HUES64 (cell line): ENCODE data around the gene HSD17B8.

Experiments used
- H3K27ac ChIP-seq: 2 replicates; pipeline ENCODE4 v1.7.0; 2013; ENCODE audit warnings: low read depth, low read length, inconsistent platforms
- H3K27me3 ChIP-seq: 2 replicates; pipeline ENCODE4 v1.6.1; 2013; ENCODE audit warnings: mild to moderate bottlenecking, low read length; ENCODE audit not compliant: insufficient read depth
- H3K36me3 ChIP-seq: 2 replicates; pipeline ENCODE4 v1.6.1; 2013; ENCODE audit warnings: mild to moderate bottlenecking, low read length; ENCODE audit not compliant: insufficient read depth
- H3K4me1 ChIP-seq: 2 replicates; pipeline ENCODE4 v1.6.1; 2013; ENCODE audit warnings: mild to moderate bottlenecking, low read length, moderate library complexity; ENCODE audit not compliant: insufficient read depth
- H3K4me3 ChIP-seq: 2 replicates; pipeline ENCODE4 v1.5.1; 2013; ENCODE audit warnings: mild to moderate bottlenecking, low read length, moderate library complexity
- H3K9ac ChIP-seq: 2 replicates; pipeline ENCODE4 v1.6.1; 2013; ENCODE audit warnings: mild to moderate bottlenecking, low read depth, low read length
- H3K9me3 ChIP-seq: 2 replicates; pipeline ENCODE4 v1.6.1; 2013; ENCODE audit warnings: low read depth, low read length; ENCODE audit not compliant: insufficient read depth
- WGBS: fragments of 150-250, 120-280 bp; methylation state at CpG from one replicate; pipeline ENCODE4 v1.1.7; 2013; ENCODE audit warnings: missing lambda C conversion rate; 5-methylcytosine and 5-hydroxymethylcytosine counted together

Gene HSD17B8

DNA sequence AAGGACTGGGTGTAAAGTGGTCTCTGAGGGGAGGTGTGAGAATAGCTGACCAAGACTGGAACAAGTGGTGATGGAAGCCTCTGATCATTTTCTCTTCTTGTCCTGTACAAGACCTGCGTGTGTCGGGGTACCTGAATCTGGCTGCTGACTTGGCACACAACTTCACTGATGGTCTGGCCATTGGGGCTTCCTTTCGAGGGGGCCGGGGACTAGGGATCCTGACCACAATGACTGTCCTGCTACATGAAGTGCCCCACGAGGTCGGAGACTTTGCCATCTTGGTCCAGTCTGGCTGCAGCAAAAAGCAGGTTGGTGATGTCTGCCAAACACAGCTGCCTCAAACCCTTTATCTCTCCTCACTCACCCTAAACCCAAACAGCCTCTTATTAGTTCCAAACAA, 1.7 kb upstream of the HSD17B8 start:
- Histone ChIP-seq H3K27me3 (peaks cover 29% of the 10 kb centered on the region), H3K4me3 (no peak overlapping the region), H3K36me3 (peaks cover 26% of the 10 kb centered on the region), H3K9ac (no peak overlapping the region), H3K9me3 (no peaks in the 10 kb centered on the region), H3K4me1 (peaks cover 32% of the 10 kb centered on the region), H3K27ac (no peak overlapping the region)
- 93% methylated on average over 6 of the region's 6 CpGs for WGBS

DNA sequence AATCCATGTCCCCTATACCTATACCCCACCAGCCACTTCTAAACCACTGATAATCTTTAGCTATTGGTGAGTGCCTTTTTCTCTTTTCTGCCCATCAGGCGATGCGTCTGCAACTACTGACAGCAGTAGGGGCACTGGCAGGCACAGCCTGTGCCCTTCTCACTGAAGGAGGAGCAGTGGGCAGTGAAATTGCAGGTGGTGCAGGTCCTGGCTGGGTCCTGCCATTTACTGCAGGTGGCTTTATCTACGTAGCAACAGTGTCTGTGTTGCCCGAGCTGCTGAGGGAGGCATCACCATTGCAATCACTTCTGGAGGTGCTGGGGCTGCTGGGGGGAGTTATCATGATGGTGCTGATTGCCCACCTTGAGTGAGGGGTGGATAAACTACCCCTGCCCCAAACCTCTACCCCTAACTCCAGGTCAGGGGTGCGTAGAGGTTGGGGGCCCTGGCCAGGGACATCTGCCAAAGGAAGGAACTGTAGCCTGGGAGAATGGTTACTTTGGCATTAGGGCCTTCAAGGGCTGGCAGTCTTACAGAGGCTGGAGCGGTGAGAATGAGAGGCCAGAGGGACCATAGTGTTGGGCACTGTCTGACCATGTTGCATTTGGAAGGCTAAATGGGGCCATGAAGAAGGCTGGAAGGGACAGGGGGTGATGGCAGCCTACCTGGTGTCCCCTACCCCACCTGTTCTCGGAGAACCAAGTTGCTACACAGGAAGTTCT, 851 bp upstream of the HSD17B8 start:
- Histone ChIP-seq H3K36me3 (peaks cover 26% of the 10 kb centered on the region), H3K27ac (no peak overlapping the region), H3K9ac (no peak overlapping the region), H3K4me1 (peaks cover 32% of the 10 kb centered on the region), H3K4me3 (peak overlapping the region; percentile 80), H3K9me3 (no peaks in the 10 kb centered on the region), H3K27me3 (peaks cover 33% of the 10 kb centered on the region)
- 94% methylated on average over 7 of the region's 7 CpGs for WGBS

DNA sequence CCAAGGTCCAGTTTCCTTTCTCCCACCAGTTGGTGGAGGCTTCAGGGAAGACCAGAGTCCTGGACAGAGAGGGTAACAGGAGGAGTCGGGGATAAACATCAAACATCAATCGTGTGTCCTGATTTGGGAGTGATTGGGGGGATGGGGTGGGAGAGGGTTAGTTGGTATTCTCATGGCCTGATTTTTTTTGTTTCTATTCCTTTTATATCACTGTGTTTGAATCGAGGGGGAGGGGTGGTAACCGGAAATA, 365 bp upstream of the HSD17B8 start:
- Histone ChIP-seq H3K9me3 (no peaks in the 10 kb centered on the region), H3K36me3 (peaks cover 26% of the 10 kb centered on the region), H3K4me1 (peaks cover 36% of the 10 kb centered on the region), H3K4me3 (peak overlapping the region; percentile 80), H3K27ac (no peak overlapping the region), H3K9ac (no peak overlapping the region), H3K27me3 (peaks cover 37% of the 10 kb centered on the region)
- 7% methylated on average over 3 of the region's 4 CpGs for WGBS

DNA sequence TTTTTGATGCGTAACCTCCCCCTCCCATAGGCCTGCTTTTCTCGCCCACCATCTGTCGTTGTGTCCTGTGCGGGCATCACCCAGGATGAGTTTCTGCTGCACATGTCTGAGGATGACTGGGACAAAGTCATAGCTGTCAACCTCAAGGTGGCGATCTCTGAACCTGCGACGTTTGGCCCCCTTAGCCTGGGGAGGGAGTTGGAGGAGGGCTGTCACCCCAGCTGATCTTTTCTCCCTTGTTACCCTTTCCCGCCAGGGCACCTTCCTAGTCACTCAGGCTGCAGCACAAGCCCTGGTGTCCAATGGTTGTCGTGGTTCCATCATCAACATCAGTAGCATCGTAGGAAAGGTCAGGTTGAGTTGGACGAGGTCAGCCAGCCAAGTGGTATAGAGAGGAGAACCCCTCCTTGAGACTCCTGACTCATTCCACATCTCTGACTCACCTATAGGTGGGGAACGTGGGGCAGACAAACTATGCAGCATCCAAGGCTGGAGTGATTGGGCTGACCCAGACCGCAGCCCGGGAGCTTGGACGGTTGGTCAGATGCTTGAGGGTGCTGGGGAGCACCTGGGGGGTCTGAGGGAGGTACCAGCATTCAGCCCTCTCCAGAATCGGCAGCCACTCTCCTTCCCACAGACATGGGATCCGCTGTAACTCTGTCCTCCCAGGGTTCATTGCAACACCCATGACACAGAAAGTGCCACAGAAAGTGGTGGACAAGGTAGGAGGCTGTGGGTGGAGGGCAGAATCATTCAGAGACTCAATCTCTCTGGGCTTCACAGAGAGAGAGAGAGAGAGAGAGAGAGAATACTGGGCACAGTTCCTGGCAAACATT, 954 bp downstream of the HSD17B8 start:
- Histone ChIP-seq H3K4me1 (peaks cover 31% of the 10 kb centered on the region), H3K27me3 (peaks cover 38% of the 10 kb centered on the region), H3K9me3 (no peaks in the 10 kb centered on the region), H3K4me3 (peak overlapping the region; percentile 80), H3K27ac (no peak overlapping the region), H3K9ac (peak overlapping the region; percentile 72), H3K36me3 (peaks cover 36% of the 10 kb centered on the region)
- WGBS, result 26% methylated on average over 17 of the region's 17 CpGs

DNA sequence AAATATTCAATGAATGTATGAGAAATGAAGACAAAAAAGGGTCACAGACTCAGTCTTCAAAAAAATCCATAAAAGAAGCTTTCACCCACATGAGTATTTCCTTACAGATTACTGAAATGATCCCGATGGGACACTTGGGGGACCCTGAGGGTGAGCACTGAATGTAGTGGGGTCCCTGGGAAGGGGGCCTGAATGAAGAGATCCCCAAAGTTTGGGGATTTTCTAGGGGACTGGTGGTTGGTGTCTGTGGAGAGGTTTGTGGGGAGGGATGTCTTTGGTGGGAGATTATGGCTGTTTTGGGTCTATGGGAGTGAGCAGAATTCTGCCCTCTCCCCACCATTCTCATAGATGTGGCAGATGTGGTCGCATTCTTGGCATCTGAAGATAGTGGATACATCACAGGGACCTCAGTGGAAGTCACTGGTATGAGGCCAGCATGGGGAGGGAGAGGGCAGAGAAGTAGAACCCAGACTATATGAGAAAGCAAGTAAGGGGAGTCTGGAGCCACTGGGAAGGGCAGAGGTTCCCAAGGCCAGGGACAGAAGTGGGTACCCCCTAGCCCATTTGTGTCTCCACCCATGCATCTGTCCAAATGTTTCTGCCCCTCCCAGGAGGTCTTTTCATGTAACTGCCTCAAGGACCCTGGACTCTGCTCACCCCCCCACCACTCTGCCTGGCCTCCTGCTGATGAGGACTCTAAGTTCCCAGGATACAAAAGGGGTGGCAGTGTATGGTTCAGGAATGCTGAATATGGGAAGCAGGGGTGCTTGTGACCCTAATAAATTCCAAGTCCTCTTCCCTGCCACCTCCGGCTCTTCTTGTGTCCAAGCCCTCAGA, 1.8 kb downstream of the HSD17B8 start:
- Histone ChIP-seq H3K27ac (no peak overlapping the region), H3K27me3 (peaks cover 45% of the 10 kb centered on the region), H3K4me3 (peak overlapping the region; percentile 14; the same call in 1 of the 2 replicates), H3K4me1 (peaks cover 31% of the 10 kb centered on the region), H3K9me3 (no peaks in the 10 kb centered on the region), H3K36me3 (peaks cover 40% of the 10 kb centered on the region), H3K9ac (no peak overlapping the region)
- 65% methylated on average over 3 of the region's 3 CpGs for WGBS

DNA sequence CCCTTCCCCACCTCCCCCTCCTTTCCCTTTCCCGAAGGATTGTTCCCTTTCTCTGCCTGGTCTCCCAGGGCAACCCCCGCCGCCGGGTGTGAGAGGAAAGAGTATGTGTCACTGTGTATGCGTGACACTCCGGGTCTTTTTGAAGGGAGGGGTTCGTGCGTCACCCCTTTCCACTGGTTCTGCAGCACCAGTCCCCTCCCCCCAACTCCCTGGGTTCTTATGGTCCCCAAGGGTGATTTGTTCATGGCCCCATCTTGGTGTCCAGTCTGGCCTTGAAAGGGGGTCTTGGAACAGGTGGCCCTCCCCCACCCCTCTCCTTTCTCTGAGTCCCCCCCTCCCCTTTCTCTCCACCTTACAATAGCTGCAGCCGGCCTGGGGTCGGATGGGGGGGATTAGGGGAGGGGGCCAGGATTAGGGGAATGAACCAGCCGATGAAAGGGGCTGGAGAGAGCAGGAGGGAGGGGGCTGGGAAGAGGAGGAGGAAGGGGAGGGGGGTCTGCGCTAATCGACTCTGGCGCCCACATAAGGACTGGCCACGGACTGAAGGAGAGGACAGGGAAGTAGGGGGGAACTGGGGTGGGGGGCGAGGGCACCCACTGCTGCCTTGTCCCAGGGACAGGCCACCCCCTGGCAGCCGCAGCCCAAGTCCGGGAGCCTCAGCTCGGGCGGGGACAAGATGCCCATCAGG, 2.6 kb downstream of the HSD17B8 start:
- 6% methylated on average over 18 of the region's 20 CpGs for WGBS
- Histone ChIP-seq H3K9ac (no peak overlapping the region), H3K9me3 (no peaks in the 10 kb centered on the region), H3K36me3 (peaks cover 35% of the 10 kb centered on the region), H3K27ac (no peak overlapping the region; the same call in 1 of the 2 replicates), H3K4me3 (peak overlapping the region; percentile 90), H3K27me3 (peaks cover 53% of the 10 kb centered on the region), H3K4me1 (peaks cover 26% of the 10 kb centered on the region)

DNA sequence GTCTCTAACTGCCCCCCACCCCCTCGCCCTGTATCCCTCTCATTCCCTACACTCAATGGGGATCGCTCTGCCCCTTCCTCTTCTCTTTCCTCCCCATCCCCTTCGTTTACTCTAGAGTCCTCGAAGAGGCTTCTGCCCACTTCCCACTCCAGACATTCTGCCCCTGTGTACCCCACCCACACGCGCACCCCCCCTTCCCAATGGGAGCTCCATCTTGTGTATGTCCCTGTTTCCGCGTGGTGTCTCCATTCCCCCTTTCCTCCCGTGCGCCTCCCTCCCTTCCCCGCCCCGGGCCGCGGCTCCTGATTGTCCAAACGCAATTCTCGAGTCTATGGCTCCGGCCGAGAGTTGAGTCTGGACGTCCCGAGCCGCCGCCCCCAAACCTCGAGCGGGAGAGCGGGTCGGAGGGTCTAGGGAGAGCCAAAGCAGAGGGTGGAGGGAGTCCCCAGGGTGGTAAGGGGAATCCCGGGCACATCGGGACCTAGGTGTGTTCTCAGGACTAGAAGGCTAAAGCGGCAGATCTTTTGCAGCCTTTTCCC, 3.2 kb downstream of the HSD17B8 start:
- WGBS, result under 1% methylated on average over 29 of the region's 29 CpGs
- Histone ChIP-seq H3K4me3 (peak overlapping the region; percentile 90), H3K9me3 (no peaks in the 10 kb centered on the region), H3K36me3 (peaks cover 29% of the 10 kb centered on the region), H3K27me3 (peaks cover 59% of the 10 kb centered on the region), H3K9ac (peak overlapping the region; percentile 69), H3K27ac (peak overlapping the region; percentile 90; the same call in 1 of the 2 replicates), H3K4me1 (peaks cover 29% of the 10 kb centered on the region)

DNA sequence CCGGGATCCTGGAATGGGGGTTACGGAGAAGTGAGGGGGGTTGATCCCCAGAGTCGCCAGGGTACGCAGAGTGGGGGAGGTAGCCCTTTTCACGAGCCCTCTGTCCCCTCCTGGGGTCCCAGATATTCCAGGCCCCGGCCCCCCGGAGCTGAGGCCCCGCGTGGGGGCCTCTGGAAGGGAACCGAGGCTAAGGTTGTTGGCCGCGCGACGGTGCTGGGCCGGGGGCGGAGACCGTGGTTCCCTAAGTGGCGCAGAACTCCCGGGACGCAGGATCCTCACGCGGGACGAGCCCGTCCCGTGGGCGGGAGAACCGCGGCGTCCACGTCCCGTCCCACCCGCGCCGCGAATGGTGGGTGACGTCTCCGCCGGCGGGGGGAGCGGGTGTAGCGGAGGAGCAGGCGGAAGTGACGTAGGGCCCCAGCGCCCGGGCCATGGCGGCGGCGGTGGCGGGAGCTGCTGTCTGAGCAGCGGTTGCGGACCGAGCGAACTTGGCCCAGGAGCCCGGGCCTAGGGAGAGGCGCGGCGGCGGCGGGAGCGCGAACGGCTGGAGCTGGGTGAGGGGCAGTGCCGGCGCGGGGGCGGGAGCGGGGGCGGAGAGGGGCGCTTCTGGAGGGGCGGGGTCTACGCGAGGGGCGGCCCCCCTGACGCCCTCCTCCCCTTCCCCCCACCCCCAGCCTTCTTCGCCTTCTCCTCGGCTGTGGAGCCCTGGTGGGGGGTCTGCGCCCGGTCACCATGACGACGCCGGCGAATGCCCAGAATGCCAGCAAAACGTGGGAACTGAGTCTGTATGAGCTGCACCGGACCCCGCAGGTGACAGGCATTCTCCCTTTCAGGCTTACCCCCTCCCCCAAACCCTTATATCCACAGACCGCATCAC, 3.9 kb downstream of the HSD17B8 start, which contains the start of gene RING1:
TSS of gene RING1 (plus strand) at position 410 of the 877 bp plus-strand sequence. CDS start at position 733, 323 bp downstream.
- Histone ChIP-seq H3K9me3 (no peaks in the 10 kb centered on the region), H3K4me3 (peak within 1 kb of the TSS; percentile 90), H3K9ac (peak within 1 kb of the TSS; percentile 69), H3K27me3 (peaks cover 66% of the 10 kb centered on the region), H3K4me1 (peaks cover 32% of the 10 kb centered on the region), H3K27ac (peak within 1 kb of the TSS; percentile 90; the same call in 1 of the 2 replicates), H3K36me3 (peaks cover 22% of the 10 kb centered on the region)
- under 1% methylated on average over 80 of the region's 86 CpGs for WGBS

DNA sequence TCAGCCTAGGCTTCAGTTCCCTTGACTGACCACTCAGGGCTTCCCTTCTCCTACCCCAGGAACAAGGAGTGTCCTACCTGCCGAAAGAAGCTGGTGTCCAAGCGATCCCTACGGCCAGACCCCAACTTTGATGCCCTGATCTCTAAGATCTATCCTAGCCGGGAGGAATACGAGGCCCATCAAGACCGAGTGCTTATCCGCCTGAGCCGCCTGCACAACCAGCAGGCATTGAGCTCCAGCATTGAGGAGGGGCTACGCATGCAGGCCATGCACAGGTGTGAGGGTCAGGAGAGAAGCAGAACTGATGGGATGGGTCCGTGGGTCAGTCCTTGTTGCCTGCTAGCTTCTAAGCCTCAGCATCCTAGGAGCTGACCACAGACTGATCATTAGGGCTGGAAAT, 5.4 kb downstream of the HSD17B8 start:
- 92% methylated on average over 10 of the region's 10 CpGs for WGBS

DNA sequence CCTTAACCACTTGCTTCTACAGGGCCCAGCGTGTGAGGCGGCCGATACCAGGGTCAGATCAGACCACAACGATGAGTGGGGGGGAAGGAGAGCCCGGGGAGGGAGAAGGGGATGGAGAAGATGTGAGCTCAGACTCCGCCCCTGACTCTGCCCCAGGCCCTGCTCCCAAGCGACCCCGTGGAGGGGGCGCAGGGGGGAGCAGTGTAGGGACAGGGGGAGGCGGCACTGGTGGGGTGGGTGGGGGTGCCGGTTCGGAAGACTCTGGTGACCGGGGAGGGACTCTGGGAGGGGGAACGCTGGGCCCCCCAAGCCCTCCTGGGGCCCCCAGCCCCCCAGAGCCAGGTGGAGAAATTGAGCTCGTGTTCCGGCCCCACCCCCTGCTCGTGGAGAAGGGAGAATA, 6.7 kb downstream of the HSD17B8 start:
- Histone ChIP-seq H3K4me1 (peaks cover 23% of the 10 kb centered on the region), H3K27me3 (peaks cover 82% of the 10 kb centered on the region)
- 81% methylated on average over 17 of the region's 17 CpGs for WGBS

More for the DNA sequence above, 5.4 kb downstream of the HSD17B8 start:
- no peak overlapping the region for H3K4me3 ChIP-seq
- H3K36me3 ChIP-seq, result peaks cover 15% of the 10 kb centered on the region
- H3K9ac ChIP-seq, result no peak overlapping the region
- peaks cover 82% of the 10 kb centered on the region for H3K27me3 ChIP-seq
- H3K27ac ChIP-seq, result no peak overlapping the region
- H3K9me3 ChIP-seq, result no peaks in the 10 kb centered on the region
- peaks cover 31% of the 10 kb centered on the region for H3K4me1 ChIP-seq

More for the DNA sequence above, 6.7 kb downstream of the HSD17B8 start:
- no peak overlapping the region for H3K27ac ChIP-seq
- H3K36me3 ChIP-seq, result peaks cover 15% of the 10 kb centered on the region
- H3K9me3 ChIP-seq, result no peaks in the 10 kb centered on the region
- no peak overlapping the region for H3K4me3 ChIP-seq
- H3K9ac ChIP-seq, result no peak overlapping the region
